LNCaP clone FGC (cell line): ENCODE results near the gene GRAMD1B.

Experiments used
- DNase-seq: peaks from one replicate; pipeline ENCODE4 v3.0.0-alpha.2; 2011; ENCODE audit warnings: low read depth
- H3K4me3 ChIP-seq: 2 replicates; pipeline ENCODE4 v1.5.1; 2011; ENCODE audit warnings: mild to moderate bottlenecking, low read depth, low read length, control low read depth
- CTCF ChIP-seq: IDR thresholded peaks from 2 replicates; pipeline ENCODE4 v1.5.1; 2012; ENCODE audit warnings: mild to moderate bottlenecking; ENCODE audit not compliant: control insufficient read depth, insufficient read depth; ENCODE audit errors: extremely low read depth

The GRAMD1B gene

GRCh38 chr11:123388640-123389039, 41.4 kb upstream of the GRAMD1B start:
- DNase-seq = no peak
- no peak overlapping the region for H3K4me3 ChIP-seq
- TF ChIP-seq CTCF = no peak

- TF ChIP-seq CTCF = no peak
- H3K4me3 ChIP-seq = no peak overlapping the region
- no peak for DNase-seq
These were observed 39.9 kb upstream of the GRAMD1B start for GRCh38 chr11:123390146-123390545.

GRCh38 chr11:123391646-123392348, 38.3 kb upstream of the GRAMD1B start:
- DNase-seq = no peak
- H3K4me3 ChIP-seq = no peak overlapping the region
- no peak for TF ChIP-seq CTCF

- TF ChIP-seq CTCF = no peak
- H3K4me3 ChIP-seq = no peak overlapping the region
- no peak for DNase-seq
These were observed 37.6 kb upstream of the GRAMD1B start for GRCh38 chr11:123392431-123392830.

- DNase-seq = no peak
- H3K4me3 ChIP-seq = no peak overlapping the region
- TF ChIP-seq CTCF = no peak
These were observed 37.2 kb upstream of the GRAMD1B start for GRCh38 chr11:123392844-123393243.

- no peak for TF ChIP-seq CTCF
These were observed 36.6 kb upstream of the GRAMD1B start for GRCh38 chr11:123393312-123393927.

GRCh38 chr11:123404676-123405075, 25.4 kb upstream of the GRAMD1B start:
- DNase-seq = no peak
- no peak overlapping the region for H3K4me3 ChIP-seq
- TF ChIP-seq CTCF = no peak

More at GRCh38 chr11:123393312-123393927, 36.6 kb upstream of the GRAMD1B start:
- DNase-seq = no peak
- no peak overlapping the region for H3K4me3 ChIP-seq
